OCI-LY3 (cell line): ENCODE results near the gene NXPH4.

ENCODE experiments used
- CTCF ChIP-seq: fragments of 200-600, 300-600 bp; sonication (generic); IDR thresholded peaks from 2 replicates; pipeline ENCODE4 v1.5.1; 2014; ENCODE audit warnings: antibody characterized with exemption, low read length, low read depth
- EZH2phosphoT487 ChIP-seq: fragments of 200-600 bp; shearing (Covaris generic); IDR thresholded peaks from 2 replicates; pipeline ENCODE4 v1.6.1; 2018; ENCODE audit warnings: antibody characterized with exemption, mixed run types, low read depth

GRCh38 chr12:57219205-57219992 lies 2.8 kb downstream of the NXPH4 start:
- TF ChIP-seq CTCF, result no peak
- no peak for TF ChIP-seq EZH2phosphoT487
